ENCODE data around the gene CALU.

The CALU gene

DNA sequence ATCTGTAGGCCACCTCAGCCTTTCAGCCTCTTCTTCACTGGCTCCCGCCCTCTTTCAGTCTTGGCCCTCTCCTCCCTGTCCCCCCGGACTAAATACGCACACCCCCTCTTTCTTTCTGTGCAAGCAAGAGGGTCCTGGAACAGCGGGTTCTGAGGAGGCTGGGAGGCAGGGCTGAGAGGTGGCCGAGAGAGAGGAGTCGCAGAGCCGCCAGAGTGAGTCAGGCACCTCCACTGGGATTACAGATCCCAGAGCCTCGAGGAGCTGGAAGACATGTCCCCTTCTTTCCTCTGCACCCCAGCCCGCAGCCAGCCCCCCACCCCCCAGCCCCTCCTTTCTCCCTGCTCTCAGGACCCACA lies 52.8 kb downstream of the CALU start:
- TF ChIP-seq, protein P1, sequence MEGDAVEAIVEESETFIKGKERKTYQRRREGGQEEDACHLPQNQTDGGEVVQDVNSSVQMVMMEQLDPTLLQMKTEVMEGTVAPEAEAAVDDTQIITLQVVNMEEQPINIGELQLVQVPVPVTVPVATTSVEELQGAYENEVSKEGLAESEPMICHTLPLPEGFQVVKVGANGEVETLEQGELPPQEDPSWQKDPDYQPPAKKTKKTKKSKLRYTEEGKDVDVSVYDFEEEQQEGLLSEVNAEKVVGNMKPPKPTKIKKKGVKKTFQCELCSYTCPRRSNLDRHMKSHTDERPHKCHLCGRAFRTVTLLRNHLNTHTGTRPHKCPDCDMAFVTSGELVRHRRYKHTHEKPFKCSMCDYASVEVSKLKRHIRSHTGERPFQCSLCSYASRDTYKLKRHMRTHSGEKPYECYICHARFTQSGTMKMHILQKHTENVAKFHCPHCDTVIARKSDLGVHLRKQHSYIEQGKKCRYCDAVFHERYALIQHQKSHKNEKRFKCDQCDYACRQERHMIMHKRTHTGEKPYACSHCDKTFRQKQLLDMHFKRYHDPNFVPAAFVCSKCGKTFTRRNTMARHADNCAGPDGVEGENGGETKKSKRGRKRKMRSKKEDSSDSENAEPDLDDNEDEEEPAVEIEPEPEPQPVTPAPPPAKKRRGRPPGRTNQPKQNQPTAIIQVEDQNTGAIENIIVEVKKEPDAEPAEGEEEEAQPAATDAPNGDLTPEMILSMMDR (IDR thresholded peaks at IDR 0.05; ENCODE audit: low read depth, low read length): no peak
- H3K4me3 ChIP-seq (ENCODE audit: low read depth, low read length): peak overlapping the region; percentile 94
- peak; percentile 32 for DNase-seq
- no peaks in the 10 kb centered on the region for H3K9me3 ChIP-seq
- H3K4me1 ChIP-seq: no peaks in the 10 kb centered on the region
- H3K36me3 ChIP-seq: peaks cover 27% of the 10 kb centered on the region
- no peaks in the 10 kb centered on the region for H3K27me3 ChIP-seq

DNA sequence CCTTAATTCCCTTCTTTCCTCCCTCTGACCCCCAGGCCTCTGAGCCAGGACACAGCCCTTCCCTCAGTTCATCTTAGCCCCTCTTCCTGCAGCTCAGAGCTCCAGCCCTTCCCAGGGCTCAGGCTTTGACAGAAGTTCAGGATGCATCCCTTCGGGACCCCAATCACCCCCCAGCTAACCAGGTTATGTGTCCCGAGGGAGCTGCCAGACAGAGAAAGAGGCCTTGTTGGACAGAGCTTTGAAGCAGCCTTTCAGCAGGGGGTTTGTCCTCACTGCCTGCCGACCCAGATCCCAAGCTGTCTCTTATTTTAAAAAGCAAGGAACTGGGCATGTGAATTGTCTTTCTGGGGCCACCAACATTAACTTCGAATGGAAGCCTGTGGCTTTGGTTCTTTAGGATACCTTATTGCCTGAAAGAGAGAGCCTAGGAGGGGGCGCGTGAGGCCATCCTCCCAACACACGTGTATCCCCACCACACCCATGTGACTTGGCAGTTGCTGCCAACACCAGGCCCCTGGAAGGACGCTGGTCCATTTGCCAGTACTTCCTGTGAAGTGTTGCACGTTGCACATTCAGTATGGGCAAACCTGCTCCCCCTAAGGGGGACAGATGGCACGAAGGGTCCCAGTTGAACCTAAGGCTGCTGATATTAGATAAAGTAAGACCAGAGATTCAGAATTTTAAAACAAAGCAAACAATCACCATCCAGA lies 53.5 kb downstream of the CALU start:
- Histone ChIP-seq H3K27me3 (no peaks in the 10 kb centered on the region), H3K4me1 (no peaks in the 10 kb centered on the region), H3K36me3 (peaks cover 32% of the 10 kb centered on the region), H3K4me3 (ENCODE audit: low read depth, low read length) (peak overlapping the region; percentile 94), H3K9me3 (no peaks in the 10 kb centered on the region)
- TF ChIP-seq, protein P1 (IDR thresholded peaks at IDR 0.05; ENCODE audit: low read depth, low read length): peak; percentile 22; the same call in 1 of the 2 replicates
- DNase-seq: peak; percentile 79

DNA sequence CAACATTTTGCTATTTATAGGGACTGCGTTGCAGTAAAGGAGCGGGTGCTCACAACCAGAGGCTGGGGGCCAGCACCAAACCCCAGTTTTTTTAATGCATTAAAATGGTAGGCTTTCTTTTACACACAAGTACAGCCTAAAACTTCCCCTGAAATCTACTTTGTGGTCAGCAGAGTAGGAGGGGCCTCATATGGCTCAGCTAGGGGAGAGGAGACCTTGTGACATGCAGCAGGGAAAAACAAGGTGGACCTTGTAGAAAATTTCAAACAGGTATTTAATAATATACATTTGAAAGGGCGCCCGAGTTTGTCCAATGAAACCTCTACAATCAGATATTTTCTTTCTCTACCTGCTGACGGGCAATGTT lies 54.0 kb downstream of the CALU start:
- TF ChIP-seq, protein P1 (IDR thresholded peaks at IDR 0.05; ENCODE audit: low read depth, low read length): no peak; the same call in 1 of the 2 replicates
- Histone ChIP-seq H3K27me3 (no peaks in the 10 kb centered on the region), H3K4me1 (no peaks in the 10 kb centered on the region), H3K36me3 (peaks cover 32% of the 10 kb centered on the region), H3K9me3 (no peaks in the 10 kb centered on the region), H3K4me3 (ENCODE audit: low read depth, low read length) (peak overlapping the region; percentile 94)
- no peak for DNase-seq

DNA sequence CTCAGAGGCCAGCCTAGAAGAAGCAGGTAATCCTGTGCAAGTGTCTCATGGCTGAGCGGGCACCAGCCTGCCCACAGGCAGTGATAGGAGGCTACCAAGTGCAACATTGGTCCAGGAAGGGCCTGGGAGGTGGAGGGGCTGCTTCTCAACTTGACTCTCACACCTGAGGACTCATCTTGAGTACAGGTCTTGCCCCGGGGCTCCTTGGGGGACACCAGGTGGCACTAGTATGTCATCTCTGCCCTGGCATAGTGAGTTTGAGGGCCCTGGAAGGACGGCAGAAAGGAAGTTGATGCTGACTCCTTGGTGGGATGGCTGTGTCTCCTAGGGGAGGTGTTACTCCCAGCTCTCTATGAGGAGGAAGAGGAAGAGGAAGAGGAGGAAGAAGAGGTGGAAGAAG lies 54.9 kb downstream of the CALU start:
- no peaks in the 10 kb centered on the region for H3K27me3 ChIP-seq
- no peaks in the 10 kb centered on the region for H3K9me3 ChIP-seq
- no peaks in the 10 kb centered on the region for H3K4me1 ChIP-seq
- no peak overlapping the region for H3K4me3 ChIP-seq (ENCODE audit: low read depth, low read length)
- TF ChIP-seq, protein P1 (IDR thresholded peaks at IDR 0.05; ENCODE audit: low read depth, low read length): no peak
- DNase-seq: no peak
- peaks cover 32% of the 10 kb centered on the region for H3K36me3 ChIP-seq

DNA sequence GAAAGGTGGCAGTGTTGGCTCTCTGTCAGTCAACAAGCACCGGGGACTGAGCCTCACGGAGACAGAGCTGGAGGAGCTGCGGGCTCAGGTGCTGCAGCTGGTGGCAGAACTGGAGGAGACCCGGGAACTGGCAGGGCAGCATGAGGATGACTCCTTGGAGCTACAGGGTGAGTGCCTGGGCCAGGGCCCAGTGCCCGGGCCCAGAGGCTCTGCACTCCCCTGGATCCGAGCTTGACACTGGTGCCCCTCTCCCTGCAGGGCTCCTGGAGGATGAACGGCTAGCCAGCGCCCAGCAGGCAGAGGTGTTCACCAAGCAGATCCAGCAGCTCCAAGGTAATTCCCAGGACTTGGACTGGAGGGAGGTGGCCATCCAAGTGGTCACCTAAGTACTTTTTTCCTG lies 55.3 kb downstream of the CALU start:
- no peaks in the 10 kb centered on the region for H3K4me1 ChIP-seq
- no peaks in the 10 kb centered on the region for H3K9me3 ChIP-seq
- DNase-seq: no peak
- H3K36me3 ChIP-seq: peaks cover 32% of the 10 kb centered on the region
- no peak overlapping the region for H3K4me3 ChIP-seq (ENCODE audit: low read depth, low read length)
- H3K27me3 ChIP-seq: no peaks in the 10 kb centered on the region
- TF ChIP-seq, protein P1 (IDR thresholded peaks at IDR 0.05; ENCODE audit: low read depth, low read length): no peak

DNA sequence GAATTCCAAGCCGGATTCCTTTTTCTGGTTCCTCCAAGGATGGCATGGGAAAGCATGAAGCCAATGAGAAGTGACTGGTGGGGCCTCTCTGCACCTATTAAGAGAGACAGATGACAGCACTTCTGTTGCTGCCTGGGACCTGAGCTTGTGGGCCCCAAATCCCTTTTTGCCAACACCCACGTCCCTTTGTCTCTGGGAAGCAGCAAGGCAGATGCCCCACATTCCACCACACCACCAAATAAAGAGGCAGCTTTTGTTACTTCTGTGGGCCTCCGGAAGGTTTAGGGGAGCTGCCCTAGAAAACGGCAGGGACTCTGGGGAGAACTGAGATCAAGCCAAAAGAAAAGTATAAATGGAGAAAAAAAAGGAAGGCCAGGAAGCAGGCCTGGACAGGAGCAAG lies 56.0 kb downstream of the CALU start:
- Histone ChIP-seq H3K4me1 (no peaks in the 10 kb centered on the region), H3K4me3 (ENCODE audit: low read depth, low read length) (no peak overlapping the region), H3K36me3 (peaks cover 32% of the 10 kb centered on the region), H3K27me3 (no peaks in the 10 kb centered on the region), H3K9me3 (no peaks in the 10 kb centered on the region)
- DNase-seq: no peak
- TF ChIP-seq, protein P1 (IDR thresholded peaks at IDR 0.05; ENCODE audit: low read depth, low read length): no peak
